NCI-H446 treated with DMSO at 0.1 percent for 48 hours (cell line): ENCODE data around the gene ICE2.

ENCODE experiments used
- DNase-seq: peaks from one replicate; lab custom pipeline; 2025; lab: John Stamatoyannopoulos, UW

The ICE2 gene

DNA sequence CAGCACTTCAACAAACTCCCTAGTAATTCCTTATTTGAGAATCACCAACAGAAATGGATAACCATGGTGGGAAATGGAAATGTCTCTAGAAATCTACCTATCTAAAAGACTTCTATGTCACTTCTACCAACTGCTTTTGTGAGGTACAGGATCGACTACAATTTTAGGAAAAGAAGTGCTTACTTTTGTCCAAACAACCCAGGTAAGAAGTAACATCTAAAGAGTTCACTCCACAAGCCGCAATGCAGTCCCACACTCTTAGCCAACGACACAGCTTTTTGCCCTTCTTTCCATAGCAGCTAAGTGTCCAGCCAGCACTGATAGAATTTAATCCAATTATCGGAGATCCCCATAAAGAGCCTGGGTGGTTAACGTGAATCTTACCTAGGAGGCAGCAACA, 109.2 kb downstream of the ICE2 start:
- DNase-seq = no peak
